ENCODE measurements around the gene SLC9A3.

SLC9A3 gene

DNA sequence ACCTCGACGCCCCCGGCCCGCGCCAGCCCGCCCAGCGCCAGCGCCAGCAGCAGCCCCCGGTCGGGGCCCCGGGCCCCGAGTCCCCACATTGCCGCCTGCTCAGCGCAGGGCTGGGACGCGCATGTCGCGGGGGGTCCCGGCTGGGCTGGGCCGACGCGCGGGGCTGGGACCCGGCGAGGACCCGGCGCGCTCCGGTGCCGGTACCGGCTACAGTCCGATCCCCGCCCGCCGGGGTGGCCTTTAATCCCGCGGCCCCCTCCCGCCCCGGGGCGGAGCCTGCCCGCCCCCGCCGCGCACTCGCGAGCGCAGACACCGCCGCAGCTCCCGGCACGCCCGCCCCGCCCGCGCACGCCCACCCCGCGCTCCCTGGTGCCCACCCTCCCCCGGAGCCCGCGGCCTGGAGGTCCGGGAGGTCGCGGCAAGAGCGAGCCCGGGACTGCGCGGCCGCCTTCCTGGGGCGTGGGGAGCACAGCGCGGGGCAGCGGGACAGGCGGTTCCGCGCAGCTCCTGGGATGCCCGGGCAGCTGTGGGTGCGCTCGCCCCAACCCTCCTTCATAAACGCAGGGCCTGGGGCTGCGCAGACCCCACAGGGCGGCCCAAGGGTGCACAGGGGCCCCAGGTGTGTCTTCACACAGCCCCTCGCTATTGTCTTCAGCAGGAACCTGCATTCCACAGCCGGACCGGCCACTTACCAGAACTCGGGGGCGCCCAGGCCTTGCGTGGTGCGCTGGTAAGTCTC lies at the start of gene SLC9A3:
Gene SLC9A3, minus strand, starts transcription at position 216 of the 739 bp plus-strand sequence.
- TF ChIP-seq, protein P1, sequence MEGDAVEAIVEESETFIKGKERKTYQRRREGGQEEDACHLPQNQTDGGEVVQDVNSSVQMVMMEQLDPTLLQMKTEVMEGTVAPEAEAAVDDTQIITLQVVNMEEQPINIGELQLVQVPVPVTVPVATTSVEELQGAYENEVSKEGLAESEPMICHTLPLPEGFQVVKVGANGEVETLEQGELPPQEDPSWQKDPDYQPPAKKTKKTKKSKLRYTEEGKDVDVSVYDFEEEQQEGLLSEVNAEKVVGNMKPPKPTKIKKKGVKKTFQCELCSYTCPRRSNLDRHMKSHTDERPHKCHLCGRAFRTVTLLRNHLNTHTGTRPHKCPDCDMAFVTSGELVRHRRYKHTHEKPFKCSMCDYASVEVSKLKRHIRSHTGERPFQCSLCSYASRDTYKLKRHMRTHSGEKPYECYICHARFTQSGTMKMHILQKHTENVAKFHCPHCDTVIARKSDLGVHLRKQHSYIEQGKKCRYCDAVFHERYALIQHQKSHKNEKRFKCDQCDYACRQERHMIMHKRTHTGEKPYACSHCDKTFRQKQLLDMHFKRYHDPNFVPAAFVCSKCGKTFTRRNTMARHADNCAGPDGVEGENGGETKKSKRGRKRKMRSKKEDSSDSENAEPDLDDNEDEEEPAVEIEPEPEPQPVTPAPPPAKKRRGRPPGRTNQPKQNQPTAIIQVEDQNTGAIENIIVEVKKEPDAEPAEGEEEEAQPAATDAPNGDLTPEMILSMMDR (conservative IDR thresholded peaks at IDR 0.05; ENCODE audit: low read depth): no peak
- no peak for DNase-seq (ENCODE audit: low spot score)
- H3K27ac ChIP-seq: no peak within 1 kb of the TSS
- ChIA-PET CTCF (interaction anchor here (1.1 kb wide), 1 partner anchor 8 kb away, joined by 6 read pairs; no protein-coding TSS in a partner anchor), POLR2A (ENCODE audit: low non-redundant PET) (no interaction called here)

DNA sequence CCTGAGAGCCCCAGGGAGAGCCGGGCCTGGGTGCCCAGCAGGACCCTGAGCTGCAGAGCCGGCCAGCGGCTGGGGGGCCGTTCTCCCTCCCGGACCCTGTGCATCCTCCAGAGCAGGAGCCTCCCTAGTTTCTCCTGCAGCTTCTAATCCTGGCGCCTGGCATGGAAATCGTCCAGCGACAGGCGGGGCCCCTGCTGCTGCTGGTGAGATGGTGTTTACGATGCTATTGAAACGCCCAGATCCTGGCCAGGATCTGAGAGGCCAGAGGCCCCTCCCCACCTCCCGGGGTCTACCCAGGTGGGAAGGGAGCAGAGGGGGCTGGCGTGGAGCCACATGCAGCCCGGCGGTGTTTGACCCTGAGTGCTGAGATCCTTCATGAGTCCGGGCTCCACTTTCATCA lies 49.7 kb upstream of the SLC9A3 start:
- no peak for DNase-seq (ENCODE audit: low spot score)
- TF ChIP-seq, protein P1 (conservative IDR thresholded peaks at IDR 0.05; ENCODE audit: low read depth): no peak
- ChIA-PET CTCF (no interaction called here), POLR2A (ENCODE audit: low non-redundant PET) (no interaction called here)
- no peak overlapping the region for H3K27ac ChIP-seq

DNA sequence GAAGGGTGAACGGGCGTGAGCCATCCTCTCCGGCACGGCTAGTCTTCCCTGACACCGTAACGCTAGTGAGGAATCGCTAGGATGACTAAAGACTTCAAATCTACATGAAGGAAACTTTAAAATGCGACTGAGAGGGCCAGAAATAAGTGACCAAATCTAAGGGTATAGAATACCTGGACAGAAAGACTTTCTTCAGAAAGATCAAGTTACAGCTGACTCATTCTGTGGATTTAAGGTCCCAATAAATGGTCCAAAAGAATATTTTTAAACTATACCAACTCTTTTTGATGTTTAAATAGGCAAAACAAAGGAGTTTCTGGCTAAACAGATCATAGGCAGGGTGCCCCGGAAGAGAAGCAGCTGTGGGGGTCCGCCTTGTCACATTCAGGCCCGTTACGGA lies 49.0 kb upstream of the SLC9A3 start:
- H3K27ac ChIP-seq: no peak overlapping the region
- DNase-seq (ENCODE audit: low spot score): no peak
- ChIA-PET POLR2A (ENCODE audit: low non-redundant PET) (no interaction called here), CTCF (interaction anchor here (0.6 kb wide), 1 partner anchor 716 kb away, joined by 3 read pairs; no protein-coding TSS in a partner anchor)
- TF ChIP-seq, protein P1 (conservative IDR thresholded peaks at IDR 0.05; ENCODE audit: low read depth): no peak

DNA sequence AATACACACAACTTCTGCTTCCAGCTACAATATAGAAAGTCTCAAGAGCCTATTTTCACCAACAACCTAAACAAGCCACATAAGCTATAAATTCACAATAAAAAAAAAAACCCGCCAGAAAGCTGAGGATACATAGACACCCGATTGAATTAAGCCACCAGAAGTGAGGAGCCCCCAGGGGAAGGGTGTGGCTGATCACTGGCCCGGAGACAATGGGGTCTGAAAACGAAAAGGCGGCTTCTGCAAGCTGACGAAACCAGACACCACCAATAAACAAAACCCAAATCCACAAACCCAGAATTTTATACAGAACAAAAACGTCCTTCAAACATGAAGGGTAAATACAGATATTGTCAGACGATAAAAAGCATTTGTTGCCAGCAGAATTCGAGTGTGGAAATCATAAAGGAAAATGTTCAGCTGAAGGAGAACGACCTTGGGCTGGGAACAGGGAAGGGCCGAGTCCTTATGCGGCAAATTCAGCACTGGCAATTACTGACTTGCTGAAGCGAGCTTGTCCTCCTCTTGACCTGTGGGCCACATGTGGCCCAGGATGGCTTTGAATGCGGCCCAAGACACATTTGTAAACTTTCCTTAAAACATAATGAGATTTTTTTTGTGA lies 48.3 kb upstream of the SLC9A3 start:
- TF ChIP-seq, protein P1 (conservative IDR thresholded peaks at IDR 0.05; ENCODE audit: low read depth): no peak
- no peak overlapping the region for H3K27ac ChIP-seq
- POLR2A ChIA-PET (ENCODE audit: low non-redundant PET): no interaction called here
- CTCF ChIA-PET: no interaction called here
- DNase-seq (ENCODE audit: low spot score): no peak

DNA sequence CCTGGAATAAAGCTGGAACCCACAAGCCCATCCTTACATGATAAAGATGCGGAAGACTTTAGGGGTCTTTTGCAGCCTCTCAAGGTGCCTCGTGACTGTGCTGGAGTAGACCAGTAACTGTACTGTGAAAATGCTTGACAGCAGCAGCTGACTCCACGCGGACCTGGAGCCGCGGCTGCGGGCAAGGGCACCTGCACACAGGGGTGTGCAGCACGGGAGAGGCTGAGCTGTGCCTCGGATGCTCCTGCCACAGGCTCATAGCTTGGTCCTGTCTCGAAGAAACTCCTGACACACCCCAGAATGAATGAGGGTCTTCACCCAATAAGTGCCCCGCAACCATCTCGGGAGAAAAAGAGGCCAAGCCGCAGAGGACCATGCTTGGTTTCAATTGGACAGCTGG lies 47.5 kb upstream of the SLC9A3 start:
- H3K27ac ChIP-seq: no peak overlapping the region
- CTCF ChIA-PET: no interaction called here
- POLR2A ChIA-PET (ENCODE audit: low non-redundant PET): no interaction called here
- no peak for DNase-seq (ENCODE audit: low spot score)
- TF ChIP-seq, protein P1 (conservative IDR thresholded peaks at IDR 0.05; ENCODE audit: low read depth): no peak

DNA sequence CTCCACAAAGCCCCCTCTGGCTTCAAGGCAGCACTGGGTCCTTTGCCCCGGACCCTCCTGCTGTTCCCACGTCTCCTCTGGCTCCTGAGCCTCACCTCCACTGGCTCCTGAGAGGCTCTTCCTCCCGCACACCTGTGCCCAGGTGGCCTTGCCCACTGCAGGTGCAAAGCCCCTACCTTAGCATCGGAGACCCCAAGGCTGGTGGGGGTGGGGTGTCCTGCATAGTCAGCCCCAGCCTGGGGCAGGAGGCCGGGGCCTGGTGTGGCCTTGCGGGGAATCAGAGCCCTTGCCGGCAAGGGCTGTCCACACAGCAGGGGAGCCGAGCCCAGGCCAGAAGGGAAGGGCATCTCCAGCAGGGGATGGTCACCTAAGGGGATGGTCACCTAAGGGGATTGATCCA lies 46.6 kb upstream of the SLC9A3 start:
- ChIA-PET POLR2A (ENCODE audit: low non-redundant PET) (no interaction called here), CTCF (no interaction called here)
- DNase-seq (ENCODE audit: low spot score): no peak
- TF ChIP-seq, protein P1 (conservative IDR thresholded peaks at IDR 0.05; ENCODE audit: low read depth): no peak
- H3K27ac ChIP-seq: no peak overlapping the region

Data from RWPE1 (cell line).